NCI-H446 (cell line): ENCODE results near the gene FBN3.

Experiments
- DNase-seq, 2 experiments: peaks; one replicate each; lab custom pipeline; 2025; lab: John Stamatoyannopoulos, UW

FBN3 gene

DNA sequence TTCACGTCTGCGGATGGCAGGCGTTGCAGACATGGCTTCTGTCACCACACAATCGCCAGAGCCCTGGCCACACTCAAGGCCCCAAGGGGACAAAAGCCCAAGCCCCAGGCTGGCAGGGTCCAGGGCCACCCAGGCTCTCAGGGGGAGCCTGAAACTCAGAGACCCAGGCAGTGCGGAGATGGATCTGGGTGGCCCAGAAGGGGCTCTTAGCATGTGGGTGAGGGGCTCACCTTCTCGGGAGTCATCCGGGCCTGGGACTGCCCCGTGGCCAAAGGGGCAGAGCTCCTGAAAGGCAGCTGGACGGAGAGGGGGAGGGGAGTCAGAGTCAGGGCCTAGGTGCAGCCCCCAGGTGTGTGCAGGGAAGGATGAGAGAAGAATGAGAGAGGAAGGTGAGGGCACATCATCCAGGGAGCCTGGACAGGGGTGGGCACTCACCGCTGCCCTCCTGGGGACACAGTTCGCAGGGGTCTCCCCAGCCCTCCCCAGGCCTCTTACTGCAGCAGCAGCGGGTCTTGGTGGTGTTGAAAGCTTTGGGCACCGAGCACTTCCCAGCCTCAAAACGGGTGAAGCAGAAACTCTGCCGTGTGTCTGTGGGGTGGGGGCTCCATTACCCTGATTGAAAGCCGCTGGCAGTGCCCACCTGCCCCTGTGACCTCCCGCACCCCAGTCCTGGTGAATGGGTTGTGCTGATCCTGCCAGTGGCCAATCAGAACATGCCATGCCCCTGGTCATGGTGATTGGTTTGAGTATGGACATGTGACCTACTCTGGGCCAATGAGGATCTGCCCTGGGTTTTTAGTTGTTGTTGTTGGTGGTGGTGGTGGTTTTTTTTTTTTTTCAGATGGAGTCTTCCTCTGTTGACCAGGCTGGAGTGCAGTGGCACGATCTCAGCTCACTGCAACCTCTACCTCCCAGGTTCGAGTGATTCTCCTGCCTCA lies 59.5 kb downstream of the FBN3 start:
- no peak for DNase-seq

DNA sequence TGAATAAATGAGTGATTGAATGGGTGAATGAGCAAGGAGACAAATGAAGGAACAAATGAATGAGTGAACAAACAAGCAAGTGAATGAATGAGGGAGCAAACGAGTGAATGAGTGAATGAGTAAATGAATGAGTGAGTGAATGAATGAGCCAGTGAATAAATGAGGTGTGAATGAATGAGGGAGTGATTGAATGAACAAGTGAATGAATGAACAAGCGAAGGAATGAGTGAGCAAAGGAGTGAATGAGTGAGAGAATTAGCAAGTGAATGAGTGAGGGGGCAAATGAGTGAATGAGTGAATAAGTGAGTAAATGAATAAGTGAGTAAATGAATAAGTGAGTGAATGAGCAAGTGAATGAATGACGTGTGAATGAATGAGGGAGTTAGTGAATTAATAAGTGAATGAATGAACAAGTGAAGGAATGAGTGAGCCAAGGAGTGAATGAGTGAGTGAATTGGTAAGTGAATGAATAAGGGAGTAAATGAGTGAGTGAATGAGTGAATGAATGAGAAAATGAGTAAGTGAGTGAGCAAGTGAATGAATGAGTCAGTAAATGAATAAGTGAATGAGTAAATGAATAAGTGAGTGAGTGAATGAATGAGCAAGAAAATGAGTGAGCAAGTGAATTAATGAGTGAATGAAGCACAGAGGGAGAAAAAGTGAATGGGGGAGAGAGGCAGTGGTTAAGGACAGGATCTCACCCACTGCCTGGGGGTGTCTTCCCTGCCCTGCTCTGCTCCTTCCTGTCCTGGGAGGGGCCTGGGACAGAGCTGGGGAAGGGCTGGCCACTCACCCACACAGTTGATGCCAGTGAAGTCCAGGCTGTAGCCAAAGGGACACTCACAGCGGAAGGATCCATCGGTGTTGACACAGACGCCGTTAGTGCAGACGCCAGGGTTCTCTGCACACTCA lies 60.4 kb downstream of the FBN3 start:
- DNase-seq, result no peak

DNA sequence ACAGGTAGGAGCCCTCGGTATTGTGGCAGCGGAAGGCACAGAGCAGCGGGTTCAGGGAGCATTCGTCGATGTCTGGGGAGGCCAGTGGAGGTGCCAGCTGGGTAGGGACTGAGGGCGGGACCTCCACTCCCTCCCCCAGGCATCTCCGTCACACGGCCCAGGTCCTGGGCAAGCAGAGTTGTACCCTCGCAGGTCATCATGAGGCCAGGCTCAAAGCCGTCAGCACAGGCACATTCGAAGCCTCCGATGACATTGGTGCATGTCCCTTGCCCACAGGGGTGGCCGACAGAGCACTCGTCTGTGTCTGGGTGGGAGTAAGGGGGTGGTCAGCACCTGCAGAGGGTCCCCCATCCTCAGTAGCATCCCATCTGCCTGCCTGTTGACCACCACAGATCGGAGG lies 61.5 kb downstream of the FBN3 start:
- no peak for DNase-seq

DNA sequence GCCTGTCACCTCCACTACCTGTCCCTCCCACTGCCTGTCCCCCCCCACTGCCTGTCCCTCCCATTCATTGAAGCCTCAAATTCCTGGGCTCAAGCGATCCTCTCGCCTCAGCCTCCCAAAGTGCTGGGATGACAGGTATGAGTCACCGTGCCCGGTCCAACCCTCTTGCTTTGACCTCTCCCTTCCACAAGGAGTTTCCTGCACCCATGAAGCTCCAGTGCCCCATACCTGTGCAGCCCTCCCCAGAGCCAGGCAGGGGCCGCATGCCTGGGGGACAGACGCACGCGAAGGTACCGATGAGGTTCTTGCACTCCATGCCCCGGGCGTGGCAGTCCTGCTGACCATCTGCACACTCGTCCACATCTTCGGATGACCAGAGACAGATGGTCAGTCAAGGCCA lies 62.5 kb downstream of the FBN3 start:
- no peak for DNase-seq

DNA sequence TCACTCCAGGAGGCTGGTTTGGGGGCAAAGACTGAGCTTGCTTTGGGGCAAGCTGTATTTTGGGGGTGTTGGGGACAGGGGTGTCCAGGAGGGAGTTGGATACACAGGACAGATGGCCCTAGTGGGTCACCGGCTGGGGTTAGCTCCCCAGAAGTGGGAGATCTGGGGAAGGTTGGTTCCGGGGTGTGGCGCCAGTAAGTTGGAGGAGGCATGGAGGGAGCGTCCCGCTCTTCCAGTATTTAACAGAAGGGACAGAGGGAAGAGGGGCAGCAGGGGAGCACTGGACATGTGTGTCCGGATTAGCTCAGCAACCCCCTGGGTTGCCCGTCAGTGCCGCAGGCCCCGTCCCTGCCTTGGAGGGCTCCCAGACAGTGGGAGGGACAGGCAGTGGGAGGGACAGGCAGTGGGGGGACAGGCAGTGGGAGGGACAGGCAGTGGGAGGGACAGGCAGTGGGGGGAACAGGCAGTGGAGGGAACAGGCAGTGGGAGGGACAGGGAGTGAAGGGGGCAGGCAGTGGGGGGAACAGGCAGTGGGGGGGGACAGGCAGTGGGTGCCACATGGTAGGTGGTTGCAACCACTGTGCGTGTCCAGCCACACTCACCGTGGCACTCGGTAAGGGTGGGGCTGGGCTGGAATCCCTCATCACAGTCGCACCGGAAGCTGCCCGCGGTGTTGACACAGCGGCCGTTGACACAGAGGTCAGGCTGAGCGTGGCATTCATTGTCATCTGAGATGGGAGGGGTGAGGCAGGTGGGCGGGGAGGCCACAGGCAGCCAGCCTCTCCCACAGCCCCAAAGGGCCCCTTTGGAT lies 63.6 kb downstream of the FBN3 start:
- no peak for DNase-seq

DNA sequence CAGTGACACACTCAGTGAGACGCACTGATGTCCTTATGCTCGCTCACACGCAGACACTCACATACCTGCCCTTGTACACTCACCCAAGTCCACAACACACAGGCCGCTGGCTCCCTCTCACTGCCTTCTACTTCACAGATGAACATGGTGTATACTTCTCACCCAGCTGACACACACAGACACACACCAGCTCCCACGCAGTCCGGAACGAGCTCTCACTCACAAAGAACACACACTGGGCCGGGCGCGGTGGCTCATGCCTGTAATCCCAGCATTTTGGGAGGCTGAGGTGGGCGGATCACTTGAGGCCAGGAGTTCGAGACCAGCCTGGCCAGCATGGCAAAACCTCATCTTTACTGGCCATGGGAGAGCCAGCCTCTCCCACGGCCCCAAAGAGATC lies 65.2 kb downstream of the FBN3 start:
- DNase-seq, result no peak

DNA sequence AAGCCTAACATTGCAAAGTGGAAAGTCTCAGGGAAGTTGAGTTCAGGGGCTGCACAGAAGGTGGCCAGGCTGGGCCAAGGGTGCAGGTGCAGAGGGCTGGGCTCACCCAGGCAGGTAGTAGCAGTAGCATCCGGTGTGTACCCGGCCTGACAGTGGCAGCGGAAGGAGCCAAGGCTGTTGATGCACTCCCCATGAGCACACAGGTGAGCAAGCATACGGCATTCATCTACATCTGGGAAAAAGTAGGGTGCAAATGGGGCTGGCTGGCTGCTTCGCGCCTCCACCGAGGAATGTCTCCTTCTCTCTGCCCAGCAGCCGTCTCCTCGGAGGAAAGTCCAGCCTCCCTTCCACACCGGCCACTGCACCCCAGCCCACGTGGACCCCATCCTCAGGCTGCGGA lies 66.3 kb downstream of the FBN3 start:
- DNase-seq, result no peak

DNA sequence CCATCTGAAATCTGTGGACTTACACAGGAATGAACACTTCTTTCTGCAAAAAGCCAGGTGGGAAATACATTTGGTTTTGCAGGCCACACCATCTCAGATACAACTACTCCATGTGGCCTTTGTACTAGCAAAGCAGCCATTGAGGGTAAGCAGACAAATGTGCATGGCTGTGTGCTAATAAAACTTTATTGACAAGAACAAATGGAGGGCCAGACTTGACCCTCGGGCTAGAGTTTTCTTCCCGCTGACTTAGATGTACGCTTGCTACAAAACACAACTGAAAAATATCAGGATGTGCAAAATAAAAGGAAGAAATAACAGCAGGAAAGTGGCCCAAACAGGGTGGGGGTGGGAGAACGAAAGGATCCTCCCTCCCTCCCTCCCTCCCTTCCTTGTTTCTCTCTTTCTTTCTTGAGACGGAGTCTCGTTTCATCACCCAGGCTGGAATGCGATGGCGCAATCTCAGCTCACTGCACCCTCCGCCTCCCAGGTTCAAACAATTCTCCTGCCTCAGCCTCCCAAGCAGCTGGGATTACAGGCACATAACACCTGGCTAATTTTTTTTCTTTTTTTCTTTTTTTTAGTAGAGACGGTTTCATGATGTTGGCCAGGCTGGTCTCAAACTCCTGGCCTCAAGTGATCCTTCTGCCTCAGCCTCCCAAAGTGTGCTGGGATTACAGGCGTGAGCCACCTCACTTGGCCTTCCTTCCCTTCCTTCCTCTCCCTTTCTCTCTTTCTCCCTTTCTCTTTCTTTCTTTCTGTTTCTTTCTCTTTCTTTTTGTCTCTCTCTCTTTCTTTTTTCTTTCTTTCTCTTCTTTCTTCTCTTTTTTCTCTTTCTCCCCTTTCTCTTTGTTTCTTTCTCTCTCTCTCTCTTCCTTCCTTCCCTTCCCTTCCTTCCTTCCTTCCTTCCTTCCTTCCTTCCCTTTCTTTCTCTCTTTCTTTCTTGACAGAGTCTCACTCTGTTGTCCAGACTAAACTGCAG lies 67.5 kb downstream of the FBN3 start:
- DNase-seq, result no peak

DNA sequence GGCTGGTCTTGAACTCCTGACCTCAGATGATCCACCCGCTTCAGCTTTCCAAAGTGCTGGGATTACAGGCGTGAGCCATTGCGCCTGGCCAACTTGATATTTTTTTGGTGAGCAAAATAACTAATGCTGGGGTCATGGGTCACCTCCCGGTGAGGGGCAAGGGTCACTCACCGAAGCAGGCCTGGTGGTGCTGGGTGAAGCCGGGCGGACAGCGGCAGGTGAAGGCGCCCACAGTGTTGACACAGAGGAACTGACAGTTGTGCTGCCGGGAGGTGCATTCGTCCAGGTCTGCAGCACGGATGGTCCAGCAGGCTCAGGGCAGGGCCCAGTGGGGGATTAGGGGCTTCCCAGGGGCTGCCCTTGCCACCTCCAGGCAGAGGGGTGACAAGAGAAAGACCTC lies 68.6 kb downstream of the FBN3 start:
- no peak for DNase-seq

DNA sequence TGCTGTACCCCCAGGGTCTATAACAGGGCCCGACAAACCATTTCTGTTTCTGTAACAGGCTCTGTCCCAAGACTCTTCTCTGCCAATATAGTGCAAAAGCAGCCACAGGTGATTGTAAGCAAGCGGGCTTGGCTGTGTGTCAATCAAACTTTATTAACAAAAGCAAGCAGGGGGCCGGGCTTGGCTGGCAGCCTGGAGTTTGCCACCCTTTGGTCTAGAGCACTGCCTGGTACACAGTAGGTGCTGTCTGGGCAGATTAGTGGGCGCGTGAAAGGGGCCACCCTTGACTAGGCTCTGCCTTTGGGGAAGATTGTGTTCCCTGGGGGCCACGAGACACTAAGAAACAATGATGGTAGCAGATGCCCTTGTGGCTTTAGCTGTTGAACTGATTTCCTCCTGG lies 69.4 kb downstream of the FBN3 start:
- DNase-seq, result no peak

DNA sequence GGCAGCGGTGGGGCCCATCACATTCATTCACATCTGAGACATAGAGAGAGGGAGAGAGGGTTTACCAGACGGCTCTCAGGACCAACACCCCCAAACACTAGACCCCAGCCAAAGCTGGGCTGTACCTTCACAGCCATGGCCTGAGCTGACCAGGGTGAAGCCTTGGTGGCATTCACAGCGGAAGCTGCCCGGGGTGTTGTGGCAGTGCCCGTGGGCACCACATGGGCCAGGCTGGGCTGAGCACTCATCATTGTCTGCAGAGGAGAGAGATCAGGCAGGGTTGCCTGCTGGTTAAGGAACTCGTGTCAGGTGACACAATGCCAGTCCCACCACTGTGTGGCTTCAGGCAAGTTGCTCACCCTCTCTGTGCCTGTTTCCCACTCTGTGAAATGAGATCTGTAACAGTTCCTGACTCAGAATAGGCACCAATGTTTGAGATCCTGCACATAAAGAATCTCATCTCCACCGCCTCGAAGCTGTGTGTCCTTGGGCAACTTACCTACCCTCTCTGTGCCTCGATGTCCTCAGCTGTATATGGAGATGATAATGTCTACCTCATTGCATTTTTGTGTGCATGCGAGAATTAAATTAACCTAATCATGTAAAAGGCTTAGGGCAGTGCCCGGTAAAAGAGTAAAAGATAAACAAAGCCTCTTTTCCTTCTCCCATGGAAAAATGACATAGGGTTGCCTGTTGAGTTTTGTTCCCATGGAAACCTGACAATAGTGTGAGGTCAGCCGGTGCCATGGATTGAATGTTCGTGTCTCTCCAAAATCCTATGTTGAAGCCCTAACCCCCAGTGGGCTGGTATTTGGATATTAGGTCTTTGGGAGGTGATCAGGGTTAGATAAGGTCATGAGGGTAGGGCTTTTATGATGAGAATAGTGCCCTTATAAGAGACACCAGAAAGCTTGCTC lies 74.0 kb downstream of the FBN3 start:
- DNase-seq, result no peak

DNA sequence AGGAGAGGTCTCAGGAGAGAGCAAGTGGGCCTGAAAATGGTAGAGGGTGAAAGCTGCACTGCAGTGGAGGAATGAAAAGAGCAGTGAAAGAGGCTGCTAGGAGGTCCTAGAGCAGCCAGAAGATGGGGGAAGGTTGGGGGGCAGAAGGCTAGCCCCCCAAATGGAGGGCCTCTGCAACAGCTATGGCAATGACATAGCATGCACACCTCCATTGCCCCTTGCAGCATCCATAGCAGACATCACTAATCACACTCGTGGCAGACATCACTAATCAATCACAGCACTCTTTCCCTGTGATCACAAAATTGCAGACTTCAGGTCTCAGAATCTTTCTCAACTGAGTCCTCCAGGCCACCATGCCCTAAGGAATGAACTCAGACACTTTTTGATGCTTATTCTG lies 74.9 kb downstream of the FBN3 start:
- no peak for DNase-seq

DNA sequence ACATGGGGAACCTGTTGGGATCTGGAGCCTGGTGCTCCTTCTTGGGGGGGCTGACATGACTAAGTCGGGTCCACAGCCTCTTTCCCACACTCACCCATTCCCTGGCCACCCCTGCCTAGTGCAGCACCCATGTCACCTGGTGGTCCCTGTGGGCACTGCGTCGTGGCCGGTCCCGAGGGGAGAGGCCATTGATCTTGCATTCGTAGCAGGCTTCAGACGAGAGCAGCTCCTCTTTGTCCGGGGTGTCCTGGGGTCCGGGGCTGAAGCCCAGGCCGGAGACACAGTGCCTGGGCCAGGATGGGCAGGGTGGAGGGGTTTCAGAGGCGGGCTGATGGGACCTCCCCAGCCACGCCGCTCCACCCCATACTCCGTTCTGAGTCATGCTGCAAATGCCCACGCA lies 77.5 kb downstream of the FBN3 start:
- no peak for DNase-seq

DNA sequence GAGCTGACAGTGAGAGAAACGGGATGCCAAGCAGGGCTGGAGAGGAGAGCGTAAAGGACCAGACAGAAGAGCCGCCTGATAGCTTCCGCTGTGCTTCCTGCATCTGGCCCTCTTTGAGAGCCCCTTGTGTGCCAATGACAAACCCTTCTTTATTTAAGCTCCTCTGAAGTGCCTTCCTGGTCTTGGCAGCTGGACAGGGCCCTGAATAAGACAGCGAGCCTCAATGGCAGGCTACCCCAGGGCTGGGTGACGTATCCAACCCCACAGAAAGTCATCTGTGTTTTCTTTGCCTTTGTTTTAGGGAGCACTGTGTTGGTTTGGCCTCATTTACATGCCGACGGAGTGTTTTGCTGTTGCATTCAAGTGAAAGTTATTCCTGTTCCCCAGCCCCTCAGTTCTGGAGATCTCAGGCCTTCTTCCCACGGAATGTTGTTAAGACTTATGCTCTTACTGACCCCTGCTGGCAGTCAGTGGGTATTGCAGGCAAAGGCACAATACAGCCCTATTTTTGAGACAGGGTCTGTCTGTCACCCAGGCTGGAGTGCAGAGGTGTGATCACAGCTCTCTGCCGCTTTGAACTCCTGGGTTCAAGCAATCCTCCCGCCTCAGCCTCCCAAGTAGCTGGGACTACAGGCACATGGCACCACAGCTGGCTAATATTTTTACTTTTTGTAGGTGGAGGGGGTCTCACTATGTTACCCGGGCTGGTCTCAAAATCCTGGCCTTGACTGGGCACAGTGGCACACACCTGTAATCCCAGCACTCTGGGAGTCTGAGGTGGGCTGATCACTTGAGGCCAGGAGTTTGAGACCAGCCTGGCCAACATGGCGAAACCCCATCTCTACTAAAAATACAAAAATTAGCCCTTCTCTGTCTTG lies 80.1 kb downstream of the FBN3 start:
- no peak for DNase-seq

DNA sequence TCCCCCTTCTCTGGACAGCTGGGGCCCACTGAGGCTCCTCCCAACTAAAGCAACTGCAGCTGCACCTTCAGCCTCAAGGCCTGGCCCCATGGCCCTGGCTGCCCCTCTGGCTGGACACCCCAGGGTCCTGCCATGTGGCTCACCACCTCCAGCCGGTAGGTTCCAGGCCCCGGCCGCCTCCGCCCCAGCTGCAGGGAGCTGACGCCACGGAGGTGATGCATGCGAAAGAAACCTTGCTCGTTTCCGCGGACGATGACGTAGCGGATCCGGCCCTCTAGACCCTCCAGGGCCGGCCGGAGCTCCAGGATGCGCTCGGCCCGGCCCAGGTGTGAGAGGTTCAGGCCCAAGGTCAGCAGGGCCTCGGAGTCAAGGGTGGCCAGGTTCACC lies 83.5 kb downstream of the FBN3 start:
- DNase-seq, result no peak

DNA sequence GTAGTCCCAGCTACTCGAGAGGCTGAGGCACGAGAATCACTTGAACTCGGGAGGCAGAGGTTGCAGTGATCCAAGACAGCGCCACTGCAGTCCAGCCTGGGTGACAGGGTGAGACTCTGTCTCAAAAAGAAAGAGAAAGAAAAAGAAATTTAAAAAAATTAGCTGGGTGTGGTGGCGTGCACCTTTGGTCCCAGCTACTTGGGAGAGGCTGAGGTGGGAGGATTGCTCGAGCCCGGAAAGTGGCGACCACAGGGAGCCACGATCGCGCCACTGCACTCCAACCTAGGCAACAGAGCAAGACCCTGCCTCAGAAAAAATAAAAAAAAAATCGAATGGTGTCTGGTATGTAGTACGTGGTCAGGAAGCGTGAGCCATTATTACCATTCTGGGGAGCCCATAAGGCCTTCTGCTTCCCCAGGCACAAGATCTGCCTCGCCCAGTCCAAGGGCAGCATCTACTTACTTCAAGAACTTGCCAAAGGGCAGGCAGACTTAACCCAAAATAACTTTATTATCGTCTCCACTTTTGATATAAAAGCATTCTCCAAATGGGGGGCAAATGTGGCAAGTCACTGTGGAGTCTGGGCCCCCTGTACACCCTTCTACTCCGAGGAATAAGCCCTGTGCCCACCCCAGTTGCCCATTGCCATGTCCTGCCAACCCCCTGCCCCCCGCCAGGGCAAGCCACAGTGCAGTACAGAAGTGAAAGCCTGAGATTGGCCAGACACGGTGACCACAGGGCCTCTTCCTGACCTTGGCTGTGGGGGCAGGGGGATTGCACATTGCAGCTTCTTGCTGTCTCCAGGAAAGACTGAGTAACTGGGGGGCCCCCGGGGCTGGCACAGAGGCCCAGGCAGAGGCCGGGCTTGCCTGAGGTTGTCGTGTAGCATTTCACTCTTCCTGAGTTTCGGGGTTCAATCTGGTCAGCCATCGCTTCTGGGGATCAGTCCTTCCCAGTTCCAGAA lies 84.2 kb downstream of the FBN3 start:
- no peak for DNase-seq

DNA sequence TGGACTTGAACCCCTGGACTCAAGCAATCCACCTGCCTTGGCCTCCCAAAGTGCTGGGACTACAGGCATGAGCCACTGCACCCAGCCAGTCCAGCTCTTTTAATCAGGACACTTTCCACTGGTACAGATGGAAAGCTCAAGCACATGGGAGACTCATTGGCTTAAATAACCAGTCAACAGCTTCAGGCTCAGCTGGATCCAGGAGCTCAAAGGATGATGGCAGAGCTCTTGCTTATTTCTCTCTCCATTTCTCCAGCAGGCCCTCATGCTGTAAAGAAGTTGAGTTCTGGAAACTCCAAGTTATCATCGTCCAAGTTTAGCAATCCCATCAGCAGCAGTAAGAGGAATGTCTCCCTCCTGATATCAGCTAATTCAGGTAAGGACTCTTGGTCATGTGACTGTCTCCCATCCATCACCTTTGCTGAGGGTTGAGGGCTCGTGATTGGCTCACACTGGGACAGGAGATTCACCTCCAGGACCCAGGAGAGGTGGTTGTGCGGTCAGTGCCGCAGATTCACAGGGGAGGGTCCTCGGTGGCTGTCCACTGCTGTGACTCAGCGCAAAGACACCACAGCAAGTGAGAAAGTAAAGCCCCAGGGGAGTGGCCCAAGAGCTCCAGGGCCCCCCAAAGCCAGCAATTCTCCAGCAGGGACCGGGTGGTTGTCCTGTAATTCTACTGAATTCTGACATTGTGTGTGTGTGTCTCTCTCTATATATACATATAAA lies 91.7 kb downstream of the FBN3 start:
- no peak for DNase-seq
